ENCODE measurements around the gene NLK.

Gene NLK

GRCh38 chr17:28124962-28125361 lies 82.5 kb downstream of the NLK start:
- no peak overlapping the region for H3K4me3 ChIP-seq (replicated peaks in 1 of 2; ENCODE audit: low read depth in 2 of 2, low read length in 2 of 2)
- DNase-seq (ENCODE audit: low read depth in 2 of 2), result no peak
- no peak for TF ChIP-seq CTCF (IDR thresholded peaks at IDR 0.05; ENCODE audit: low read depth, low read length)

GRCh38 chr17:28125526-28126378 lies 83.3 kb downstream of the NLK start:
- no peak overlapping the region for H3K4me3 ChIP-seq (replicated peaks in 1 of 2; ENCODE audit: low read depth in 2 of 2, low read length in 2 of 2)
- no peak for DNase-seq (ENCODE audit: low read depth in 2 of 2)
- no peak for TF ChIP-seq CTCF (IDR thresholded peaks at IDR 0.05; ENCODE audit: low read depth, low read length)

- no peak for TF ChIP-seq CTCF (IDR thresholded peaks at IDR 0.05; ENCODE audit: low read depth, low read length)
- H3K4me3 ChIP-seq (replicated peaks in 1 of 2; ENCODE audit: low read depth in 2 of 2, low read length in 2 of 2), result no peak overlapping the region
- no peak for DNase-seq (ENCODE audit: low read depth in 2 of 2)
Observed at GRCh38 chr17:28127196-28127595, 84.7 kb downstream of the NLK start.

- no peak for DNase-seq (ENCODE audit: low read depth in 2 of 2)
- H3K4me3 ChIP-seq (replicated peaks in 1 of 2; ENCODE audit: low read depth in 2 of 2, low read length in 2 of 2), result no peak overlapping the region
- TF ChIP-seq CTCF (IDR thresholded peaks at IDR 0.05; ENCODE audit: low read depth, low read length), result no peak
Observed at GRCh38 chr17:28128779-28129178, 86.3 kb downstream of the NLK start.

- DNase-seq (ENCODE audit: low read depth in 2 of 2), result no peak
- no peak for TF ChIP-seq CTCF (IDR thresholded peaks at IDR 0.05; ENCODE audit: low read depth, low read length)
- no peak overlapping the region for H3K4me3 ChIP-seq (replicated peaks in 1 of 2; ENCODE audit: low read depth in 2 of 2, low read length in 2 of 2)
Observed at GRCh38 chr17:28130472-28130871, 88.0 kb downstream of the NLK start.

- TF ChIP-seq CTCF (IDR thresholded peaks at IDR 0.05; ENCODE audit: low read depth, low read length), result no peak
- peak; percentile 20 to 55 for DNase-seq (ENCODE audit: low read depth in 2 of 2)
- H3K4me3 ChIP-seq (replicated peaks in 1 of 2; ENCODE audit: low read depth in 2 of 2, low read length in 2 of 2), result no peak overlapping the region
Observed at GRCh38 chr17:28131599-28131998, 89.1 kb downstream of the NLK start.

Measured in cardiac fibroblast (primary cell).